Breast epithelium (tissue), 3 donors: Measurements from ENCODE around the gene INAFM2.

Source experiments
- POLR2A ChIP-seq: fragments of 450-650 bp; IDR thresholded peaks from one replicate; pipeline ENCODE4 v1.6.1; 2016; ENCODE audit warnings: antibody characterized with exemption, mild to moderate bottlenecking, moderate library complexity
- TF ChIP-seq, protein P1 (sequence below), 3 donors: fragments of 450-650 bp; IDR thresholded peaks; one replicate each; pipeline ENCODE4 v1.5.1; 2016 to 2017; ENCODE audit warnings: antibody characterized with exemption in 3 of 3, mild to moderate bottlenecking in 3 of 3, moderate library complexity in 3 of 3

GRCh38 chr15:40331637-40332036 is 8.1 kb downstream of the INAFM2 start:
- TF ChIP-seq, protein P1, sequence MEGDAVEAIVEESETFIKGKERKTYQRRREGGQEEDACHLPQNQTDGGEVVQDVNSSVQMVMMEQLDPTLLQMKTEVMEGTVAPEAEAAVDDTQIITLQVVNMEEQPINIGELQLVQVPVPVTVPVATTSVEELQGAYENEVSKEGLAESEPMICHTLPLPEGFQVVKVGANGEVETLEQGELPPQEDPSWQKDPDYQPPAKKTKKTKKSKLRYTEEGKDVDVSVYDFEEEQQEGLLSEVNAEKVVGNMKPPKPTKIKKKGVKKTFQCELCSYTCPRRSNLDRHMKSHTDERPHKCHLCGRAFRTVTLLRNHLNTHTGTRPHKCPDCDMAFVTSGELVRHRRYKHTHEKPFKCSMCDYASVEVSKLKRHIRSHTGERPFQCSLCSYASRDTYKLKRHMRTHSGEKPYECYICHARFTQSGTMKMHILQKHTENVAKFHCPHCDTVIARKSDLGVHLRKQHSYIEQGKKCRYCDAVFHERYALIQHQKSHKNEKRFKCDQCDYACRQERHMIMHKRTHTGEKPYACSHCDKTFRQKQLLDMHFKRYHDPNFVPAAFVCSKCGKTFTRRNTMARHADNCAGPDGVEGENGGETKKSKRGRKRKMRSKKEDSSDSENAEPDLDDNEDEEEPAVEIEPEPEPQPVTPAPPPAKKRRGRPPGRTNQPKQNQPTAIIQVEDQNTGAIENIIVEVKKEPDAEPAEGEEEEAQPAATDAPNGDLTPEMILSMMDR (IDR thresholded peaks at IDR 0.05) = no peak
- TF ChIP-seq POLR2A = no peak
